ENCODE results near the gene IFNL1.

DNA sequence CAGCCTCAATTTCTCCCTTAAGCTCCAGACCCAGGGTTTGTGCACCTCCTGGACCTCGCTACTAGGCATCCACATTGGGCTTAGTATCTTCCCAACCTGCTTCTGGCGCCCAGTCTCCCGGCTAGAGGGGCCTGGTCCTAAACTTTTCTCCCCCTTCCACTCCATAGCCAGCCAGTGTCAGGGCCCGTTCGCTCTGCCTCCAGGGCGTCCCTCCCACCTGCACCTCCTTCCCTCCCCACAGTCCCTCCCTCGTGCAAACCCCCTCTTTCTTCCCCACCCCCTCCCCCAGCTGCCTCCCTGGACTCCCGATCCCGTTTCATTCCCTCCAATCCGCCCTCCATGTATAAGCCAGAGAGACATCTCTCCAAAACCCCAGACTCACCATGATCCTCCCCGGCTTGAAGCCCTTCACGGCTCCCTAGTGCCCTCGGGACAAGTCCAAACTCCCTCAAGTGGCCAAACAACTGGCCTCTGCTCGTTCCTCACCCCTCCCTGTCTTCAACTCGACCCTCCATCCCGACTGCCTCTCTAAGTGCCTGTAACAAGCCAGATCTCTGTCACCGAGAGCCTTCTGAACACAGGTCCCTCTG, 45.0 kb downstream of the IFNL1 start:
- TF ChIP-seq ZFP3 (CRISPR knock-in tag; IDR thresholded peaks at IDR 0.05) (no peak), RARB (CRISPR knock-in tag; IDR thresholded peaks at IDR 0.05) (no peak), ZC3H10 (CRISPR knock-in tag; IDR thresholded peaks at IDR 0.05) (no peak)
- TF ChIP-seq, protein P1, sequence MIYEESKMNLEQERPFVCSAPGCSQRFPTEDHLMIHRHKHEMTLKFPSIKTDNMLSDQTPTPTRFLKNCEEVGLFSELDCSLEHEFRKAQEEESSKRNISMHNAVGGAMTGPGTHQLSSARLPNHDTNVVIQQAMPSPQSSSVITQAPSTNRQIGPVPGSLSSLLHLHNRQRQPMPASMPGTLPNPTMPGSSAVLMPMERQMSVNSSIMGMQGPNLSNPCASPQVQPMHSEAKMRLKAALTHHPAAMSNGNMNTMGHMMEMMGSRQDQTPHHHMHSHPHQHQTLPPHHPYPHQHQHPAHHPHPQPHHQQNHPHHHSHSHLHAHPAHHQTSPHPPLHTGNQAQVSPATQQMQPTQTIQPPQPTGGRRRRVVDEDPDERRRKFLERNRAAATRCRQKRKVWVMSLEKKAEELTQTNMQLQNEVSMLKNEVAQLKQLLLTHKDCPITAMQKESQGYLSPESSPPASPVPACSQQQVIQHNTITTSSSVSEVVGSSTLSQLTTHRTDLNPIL (CRISPR knock-in tag; IDR thresholded peaks at IDR 0.05; ENCODE audit: low read depth) = no peak

All from SK-N-SH treated with all-trans-retinoic acid at 6 μM for 48 hours (cell line).